Stimulated activated naive CD8-positive, alpha-beta T cell treated with anti-CD3 and anti-CD28 coated beads, Interleukin-15, amount 100 ng/mL, for 72 hours (primary cell): ENCODE data around the gene RIMKLA.

ENCODE experiments used
- ATAC-seq: fragments of 150-1000 bp; cut with Tn5 transposase; 2 replicates; pipeline ENCODE4 v1.10.0; 2021; ENCODE audit warnings: mild to moderate bottlenecking, moderate library complexity
- DNase-seq, 2 donors: peaks; one replicate each; pipeline ENCODE4 v3.0.0; 2021 to 2022
- H3K27ac Mint-ChIP-seq, 2 donors: one replicate each; pipeline ENCODE4 v1.8.0; 2022; ENCODE audit warnings: mild to moderate bottlenecking in 2 of 2, mixed read lengths in 2 of 2, moderate library complexity in 2 of 2
- H3K27me3 Mint-ChIP-seq: one replicate; pipeline ENCODE4 v1.8.0; 2022; ENCODE audit warnings: mixed read lengths
- H3K4me1 Mint-ChIP-seq: one replicate; pipeline ENCODE4 v1.8.0; 2022; ENCODE audit warnings: mild to moderate bottlenecking, mixed read lengths
- H3K4me3 Mint-ChIP-seq, 2 donors: one replicate each; pipeline ENCODE4 v1.8.0; 2022; ENCODE audit warnings: mild to moderate bottlenecking in 2 of 2, mixed read lengths in 2 of 2, moderate library complexity in 1 of 2
- H3K9me3 Mint-ChIP-seq, 2 donors: one replicate each; pipeline ENCODE4 v1.8.0; 2022; ENCODE audit warnings: mixed read lengths in 2 of 2

The RIMKLA gene, protein sequence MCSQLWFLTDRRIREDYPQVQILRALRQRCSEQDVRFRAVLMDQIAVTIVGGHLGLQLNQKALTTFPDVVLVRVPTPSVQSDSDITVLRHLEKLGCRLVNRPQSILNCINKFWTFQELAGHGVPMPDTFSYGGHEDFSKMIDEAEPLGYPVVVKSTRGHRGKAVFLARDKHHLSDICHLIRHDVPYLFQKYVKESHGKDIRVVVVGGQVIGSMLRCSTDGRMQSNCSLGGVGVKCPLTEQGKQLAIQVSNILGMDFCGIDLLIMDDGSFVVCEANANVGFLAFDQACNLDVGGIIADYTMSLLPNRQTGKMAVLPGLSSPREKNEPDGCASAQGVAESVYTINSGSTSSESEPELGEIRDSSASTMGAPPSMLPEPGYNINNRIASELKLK

DNA sequence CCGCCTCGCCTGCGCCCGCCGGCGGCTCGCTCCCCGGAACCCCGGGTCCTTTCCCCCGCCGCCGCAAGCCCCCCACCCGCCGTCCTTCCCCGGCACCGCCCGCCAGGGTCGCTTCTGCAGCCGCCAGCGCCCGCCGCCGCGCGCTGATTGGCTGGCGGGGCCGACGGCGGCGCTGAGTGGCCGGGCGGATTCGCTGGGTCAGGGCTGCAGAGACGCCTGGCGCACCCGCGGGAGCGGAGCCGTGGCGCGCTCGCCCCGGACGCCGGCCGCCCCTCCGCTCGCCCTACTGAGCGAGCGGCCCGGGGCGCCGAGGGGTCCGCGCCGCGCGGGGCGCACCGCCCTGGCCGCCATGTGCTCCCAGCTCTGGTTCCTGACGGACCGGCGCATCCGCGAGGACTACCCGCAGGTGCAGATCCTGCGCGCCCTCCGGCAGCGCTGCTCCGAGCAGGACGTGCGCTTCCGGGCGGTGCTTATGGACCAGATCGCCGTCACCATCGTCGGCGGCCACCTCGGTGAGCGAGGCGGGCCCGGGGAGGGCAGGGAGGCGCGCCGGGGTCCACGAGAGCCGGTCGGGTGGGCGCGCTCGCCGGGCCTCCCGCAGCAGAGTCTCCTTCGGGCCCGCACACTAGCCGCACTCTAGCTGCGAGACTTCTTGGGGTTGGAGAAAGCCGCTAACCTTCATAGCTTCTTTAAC, at the start of gene RIMKLA:
RIMKLA (plus strand) TSS at position 207 of the 694 bp plus-strand sequence; CDS start at position 350, 143 bp downstream.
- DNase-seq: peak; percentile 46 to 63
- Mint-ChIP-seq H3K4me1 (peaks cover 6% of the 10 kb centered on the region), H3K4me3 (peak within 1 kb of the TSS; percentile 79 to 84), H3K9me3 (no peaks in the 10 kb centered on the region), H3K27ac (peak within 1 kb of the TSS in 1 of 2 donors; percentile 41), H3K27me3 (peaks cover 19% of the 10 kb centered on the region)
- peak; percentile 89 for ATAC-seq

DNA sequence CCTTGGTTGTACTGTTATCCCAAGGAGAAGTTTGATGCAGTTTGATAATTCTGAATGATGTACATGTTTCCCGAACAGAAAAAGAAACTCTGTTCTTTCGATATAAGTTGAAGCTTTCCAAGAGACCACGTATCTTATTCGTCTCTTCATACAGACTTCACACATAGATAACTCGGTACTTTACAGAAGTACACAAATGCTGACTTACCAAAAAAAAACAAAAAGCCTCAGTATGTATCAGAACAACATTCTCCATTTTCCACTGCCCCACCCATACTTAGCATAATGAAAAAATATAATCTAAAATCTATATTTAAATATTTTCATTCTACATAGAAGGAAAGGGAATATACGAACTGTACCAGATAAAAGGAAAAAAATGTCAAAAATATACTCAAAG, 47.7 kb upstream of the RIMKLA start:
- DNase-seq (no peak), ATAC-seq (no peak)
- Mint-ChIP-seq H3K27ac (no peak overlapping the region), H3K9me3 (no peaks in the 10 kb centered on the region), H3K27me3 (no peaks in the 10 kb centered on the region), H3K4me1 (peaks cover 72% of the 10 kb centered on the region), H3K4me3 (peak overlapping the region; percentile 79 to 95)

DNA sequence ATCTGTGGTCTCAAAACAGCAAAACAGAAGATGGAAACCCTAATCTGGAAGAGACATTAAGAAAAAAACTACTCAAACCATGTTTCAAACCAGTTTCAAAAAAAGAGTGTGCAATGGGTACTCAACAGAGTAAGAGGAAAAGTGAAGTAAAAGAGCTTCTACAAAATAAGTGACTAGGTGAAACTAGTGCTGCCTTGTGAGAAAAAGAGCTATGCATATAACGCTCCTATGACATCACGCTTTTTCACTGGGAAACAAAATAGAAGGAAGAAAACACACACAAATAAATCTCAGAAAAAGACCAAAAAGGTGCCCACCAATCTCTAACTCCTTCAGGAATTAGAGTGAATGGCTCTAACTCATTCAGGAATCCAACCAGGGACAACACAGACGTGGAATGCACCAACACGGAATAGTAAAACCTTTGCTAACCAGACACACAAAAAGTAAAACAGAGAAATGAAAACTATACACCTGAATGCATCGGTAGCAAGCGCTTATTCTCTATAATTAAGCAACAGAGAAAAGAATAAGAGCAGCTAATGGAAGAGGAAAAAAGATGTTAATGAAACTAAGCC, 46.8 kb upstream of the RIMKLA start:
- peaks cover 67% of the 10 kb centered on the region for H3K4me1 Mint-ChIP-seq
- DNase-seq: no peak

DNA sequence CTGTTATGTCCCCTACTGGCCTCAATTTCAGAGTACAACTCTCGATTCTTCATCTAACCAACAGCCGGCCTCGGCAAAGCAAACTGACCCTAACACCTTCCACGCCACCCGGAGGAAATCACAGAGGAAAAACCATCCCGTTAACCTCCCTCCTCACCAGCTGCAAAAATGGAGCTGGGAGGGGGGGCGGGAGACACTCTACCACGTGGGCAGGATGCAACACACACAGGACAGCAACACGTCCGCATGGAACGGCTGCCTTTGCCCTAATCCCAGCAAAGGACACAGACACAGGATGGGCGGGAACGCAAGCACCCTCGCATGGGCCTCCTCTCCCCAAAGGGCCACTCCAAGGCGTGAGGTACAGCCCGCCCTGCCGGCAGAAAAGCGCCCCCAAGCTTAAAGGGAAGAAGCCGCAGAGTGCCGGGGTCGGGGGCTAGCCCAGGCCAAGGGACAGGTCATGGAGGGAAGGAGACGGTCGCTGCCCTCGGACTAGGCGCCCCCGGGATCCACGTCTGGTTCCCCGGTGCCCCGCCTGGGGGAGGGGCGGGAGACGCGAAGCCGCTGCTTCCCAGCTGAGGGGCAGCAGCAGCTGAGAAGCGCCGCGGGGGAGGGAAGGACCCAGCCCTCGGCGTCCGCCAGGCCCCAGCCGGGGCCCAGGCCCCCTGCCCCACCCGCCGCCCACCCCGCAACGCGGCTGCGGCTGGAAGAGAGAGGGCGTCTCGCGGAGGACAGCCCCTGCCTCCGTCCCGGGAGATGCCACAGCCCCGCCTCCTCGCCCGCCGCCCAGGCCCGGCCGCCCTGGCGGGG, 46.1 kb upstream of the RIMKLA start:
- Mint-ChIP-seq H3K4me3 (peak overlapping the region; percentile 79 to 95), H3K9me3 (no peaks in the 10 kb centered on the region), H3K4me1 (peaks cover 60% of the 10 kb centered on the region), H3K27ac (peak overlapping the region; percentile 92 to 96), H3K27me3 (no peaks in the 10 kb centered on the region)
- DNase-seq (no peak), ATAC-seq (peak; percentile 64)

More for the DNA sequence above, 46.8 kb upstream of the RIMKLA start:
- no peak for ATAC-seq
- H3K9me3 Mint-ChIP-seq: no peaks in the 10 kb centered on the region
- H3K27ac Mint-ChIP-seq: peak overlapping the region; percentile 10 to 96
- no peaks in the 10 kb centered on the region for H3K27me3 Mint-ChIP-seq
- H3K4me3 Mint-ChIP-seq: peak overlapping the region; percentile 79 to 95

DNA sequence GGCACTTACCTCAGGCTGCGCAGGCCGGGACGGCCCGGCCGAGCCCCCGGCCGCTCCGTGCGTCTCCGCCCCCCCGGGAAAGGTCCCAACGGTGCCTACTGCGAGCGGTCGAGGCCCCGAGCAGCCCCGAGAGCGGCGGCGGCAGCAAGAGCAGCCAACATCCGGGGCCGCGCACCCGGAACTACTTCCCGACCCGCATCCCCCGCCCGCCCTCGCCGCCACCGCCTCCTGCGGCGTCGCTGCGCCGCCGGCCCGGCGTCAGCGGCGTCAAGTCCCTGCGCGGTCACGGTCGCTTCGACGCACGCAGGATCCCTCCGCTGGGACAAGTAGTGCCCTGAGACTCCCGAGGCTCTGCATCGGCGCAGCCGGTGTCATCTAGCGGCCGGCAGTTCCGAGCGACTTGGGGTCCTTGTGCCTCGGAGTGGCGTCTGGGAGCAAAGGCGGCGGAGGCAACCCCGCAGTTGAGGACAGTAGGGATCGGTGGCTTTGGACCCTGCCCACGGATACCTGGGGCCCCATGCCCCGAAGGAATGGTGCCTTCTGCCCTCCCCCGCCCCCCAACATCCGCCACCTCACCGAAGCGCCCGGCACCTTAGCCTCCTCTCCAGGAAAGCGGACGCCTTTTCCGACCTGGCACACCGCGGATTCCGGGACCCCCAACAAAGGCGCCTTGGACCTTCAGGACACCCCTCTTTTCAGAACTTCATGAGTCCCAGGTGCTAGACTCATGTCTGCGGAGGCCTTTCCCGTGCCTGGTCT, 45.4 kb upstream of the RIMKLA start, which contains the start of gene FOXJ3:
FOXJ3 (minus strand) TSS at position 186 of the 759 bp plus-strand sequence. CDS start 24,142 bp downstream, outside the sequence.
- Mint-ChIP-seq H3K4me1 (peaks cover 53% of the 10 kb centered on the region), H3K9me3 (no peaks in the 10 kb centered on the region), H3K27me3 (no peaks in the 10 kb centered on the region), H3K27ac (peak within 1 kb of the TSS; percentile 96), H3K4me3 (peak within 1 kb of the TSS; percentile 90 to 95)
- DNase-seq: peak; percentile 92 to 93
- ATAC-seq: peak; percentile 96

DNA sequence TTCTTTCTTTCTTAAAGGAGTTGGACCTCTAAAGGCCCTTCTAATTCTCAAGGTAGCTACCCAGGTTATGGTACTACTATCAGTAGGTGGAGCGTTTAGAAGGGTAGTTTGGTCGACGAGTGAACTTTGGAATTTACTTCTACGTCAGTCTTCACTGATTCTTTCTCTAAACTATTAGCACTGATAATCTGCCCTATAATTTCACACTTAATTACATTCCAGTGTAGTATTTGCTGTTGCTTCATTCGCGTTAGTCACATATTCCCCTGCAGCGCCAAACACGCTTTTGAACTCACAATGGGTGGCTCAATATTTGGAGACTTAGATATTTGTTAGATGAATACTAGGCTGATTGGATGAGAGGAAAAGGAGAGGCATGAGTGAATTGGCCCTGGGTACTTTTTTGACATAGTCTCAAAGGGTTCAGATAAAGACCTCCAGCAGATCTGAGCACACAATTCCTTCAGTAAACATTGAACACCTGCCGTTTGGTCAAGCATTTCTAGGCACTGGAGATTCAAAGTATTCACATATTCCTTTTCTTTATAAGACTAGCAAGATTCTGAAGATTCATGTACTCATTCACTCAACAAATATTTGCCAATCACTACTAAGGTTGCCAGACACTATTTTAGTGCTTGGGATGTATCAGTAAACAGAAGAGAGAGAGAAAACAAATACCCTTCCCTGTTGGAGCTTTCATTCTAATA, 44.6 kb upstream of the RIMKLA start:
- no peaks in the 10 kb centered on the region for H3K27me3 Mint-ChIP-seq
- DNase-seq: no peak
- peaks cover 45% of the 10 kb centered on the region for H3K4me1 Mint-ChIP-seq
- peak overlapping the region; percentile 95 to 96 for H3K27ac Mint-ChIP-seq
- H3K9me3 Mint-ChIP-seq: no peaks in the 10 kb centered on the region
- peak overlapping the region; percentile 90 for H3K4me3 Mint-ChIP-seq
- no peak for ATAC-seq

DNA sequence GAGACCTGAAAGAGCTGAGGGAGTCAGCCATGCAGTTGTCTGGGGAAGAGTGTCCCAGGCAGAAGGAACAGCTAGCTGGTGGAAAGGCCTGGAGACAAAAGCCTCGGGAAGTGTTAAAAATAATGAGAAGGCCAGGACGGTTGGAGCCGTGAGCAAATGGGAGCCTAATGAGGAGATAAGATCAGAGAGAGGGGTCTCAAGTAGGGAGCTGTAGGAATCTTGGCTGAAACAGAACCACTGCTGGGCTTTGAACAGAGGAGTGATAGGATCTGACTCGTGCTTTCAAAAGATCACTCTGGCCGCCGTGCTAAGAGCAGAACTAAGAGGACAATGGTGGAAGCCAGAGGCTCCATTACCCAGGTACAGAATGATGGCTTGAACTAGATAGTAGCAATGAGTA, 43.6 kb upstream of the RIMKLA start:
- peaks cover 38% of the 10 kb centered on the region for H3K4me1 Mint-ChIP-seq

DNA sequence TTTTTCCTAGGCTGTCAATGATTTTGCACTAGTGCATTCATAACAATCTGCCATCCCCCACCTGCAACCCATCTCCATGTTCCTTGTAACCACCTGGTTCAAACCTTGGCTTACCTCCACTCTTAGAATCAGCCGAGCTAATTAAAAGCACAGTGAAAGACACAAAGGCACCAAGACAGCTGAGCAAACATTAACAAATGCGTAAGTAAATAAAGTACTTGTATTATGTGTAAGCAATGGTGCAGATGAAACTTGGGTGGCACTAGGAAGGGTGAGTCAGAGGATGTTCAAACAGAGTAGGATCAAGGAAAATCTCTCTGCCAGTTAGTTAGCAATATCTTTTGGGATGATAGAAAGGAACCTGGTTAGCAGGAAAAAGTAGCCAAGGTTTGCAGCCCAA, 40.5 kb upstream of the RIMKLA start:
- Mint-ChIP-seq H3K27ac (no peak overlapping the region), H3K9me3 (no peaks in the 10 kb centered on the region), H3K4me3 (no peak overlapping the region), H3K27me3 (peaks cover 1% of the 10 kb centered on the region), H3K4me1 (peaks cover 17% of the 10 kb centered on the region)
- ATAC-seq: no peak
- no peak for DNase-seq

More for the DNA sequence above, 43.6 kb upstream of the RIMKLA start:
- Mint-ChIP-seq H3K27me3 (no peaks in the 10 kb centered on the region), H3K9me3 (no peaks in the 10 kb centered on the region), H3K4me3 (no peak overlapping the region), H3K27ac (peak overlapping the region in 1 of 2 donors; percentile 84)
- ATAC-seq (no peak), DNase-seq (no peak)

DNA sequence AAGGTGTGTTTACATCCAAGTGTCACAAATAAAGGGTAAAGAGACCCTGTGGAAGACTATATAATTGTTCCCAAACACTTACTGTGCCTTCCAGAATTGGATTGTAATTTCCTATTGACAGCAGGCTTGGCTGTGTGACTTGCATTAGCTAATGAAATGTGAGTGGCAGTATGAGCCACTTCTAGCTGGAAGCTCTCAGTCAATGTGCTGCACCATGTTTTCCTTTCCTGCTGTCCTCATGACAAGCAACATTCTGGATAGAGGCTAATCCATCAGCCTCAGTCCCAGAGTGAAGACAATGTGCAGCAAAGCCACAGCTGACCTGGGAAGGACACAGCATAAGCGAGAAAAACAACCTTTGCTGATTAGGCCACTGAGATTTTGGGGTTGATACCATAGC, 39.7 kb upstream of the RIMKLA start:
- Mint-ChIP-seq H3K4me3 (no peak overlapping the region), H3K27ac (no peak overlapping the region)
- no peak for DNase-seq

DNA sequence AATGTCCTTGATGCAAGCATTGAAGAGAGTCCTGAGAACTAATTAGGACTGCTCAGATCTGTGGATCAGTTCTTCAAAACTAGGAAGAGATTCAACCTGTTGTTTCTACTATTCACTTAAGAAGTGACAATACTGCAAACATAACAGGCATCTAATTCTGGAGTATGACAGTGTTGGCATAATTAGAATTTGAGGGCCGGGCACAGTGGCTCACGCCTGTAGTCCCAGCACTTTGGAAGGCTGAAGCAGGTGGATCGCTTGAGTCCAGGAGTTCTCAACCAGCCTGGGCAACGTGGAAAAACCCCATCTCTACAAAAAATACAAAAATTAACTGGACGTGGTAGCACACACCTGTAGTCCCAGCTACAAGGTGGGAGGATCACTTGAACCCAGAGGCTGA, 37.5 kb upstream of the RIMKLA start:
- Mint-ChIP-seq H3K4me1 (no peaks in the 10 kb centered on the region), H3K4me3 (no peak overlapping the region), H3K9me3 (no peaks in the 10 kb centered on the region), H3K27me3 (peaks cover 8% of the 10 kb centered on the region), H3K27ac (no peak overlapping the region)
- no peak for ATAC-seq
- no peak for DNase-seq

More for the DNA sequence above, 39.7 kb upstream of the RIMKLA start:
- peaks cover 8% of the 10 kb centered on the region for H3K27me3 Mint-ChIP-seq
- no peaks in the 10 kb centered on the region for H3K9me3 Mint-ChIP-seq
- peaks cover 15% of the 10 kb centered on the region for H3K4me1 Mint-ChIP-seq
- ATAC-seq: no peak

DNA sequence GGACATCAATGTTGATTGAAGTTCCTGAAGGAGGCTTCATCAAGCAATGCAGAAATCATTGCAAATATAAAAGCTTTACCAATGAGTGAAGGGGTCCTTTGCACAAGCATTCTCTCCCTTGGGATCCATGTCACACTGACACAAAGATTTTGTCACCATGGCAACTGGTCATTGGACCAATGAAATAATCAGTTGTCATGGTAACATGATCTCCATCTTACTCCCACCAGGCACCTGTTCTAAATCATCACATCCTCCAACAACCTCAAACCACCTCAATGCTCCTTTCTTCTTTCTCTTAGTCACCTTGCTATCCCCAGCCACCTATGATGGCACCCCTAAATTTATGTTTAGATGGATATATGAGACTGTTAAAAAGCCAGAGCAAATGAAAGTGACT, 32.1 kb upstream of the RIMKLA start:
- no peaks in the 10 kb centered on the region for H3K9me3 Mint-ChIP-seq
- H3K27ac Mint-ChIP-seq: no peak overlapping the region
- H3K4me3 Mint-ChIP-seq: no peak overlapping the region
- no peaks in the 10 kb centered on the region for H3K4me1 Mint-ChIP-seq
- DNase-seq (no peak), ATAC-seq (no peak)
- peaks cover 16% of the 10 kb centered on the region for H3K27me3 Mint-ChIP-seq

DNA sequence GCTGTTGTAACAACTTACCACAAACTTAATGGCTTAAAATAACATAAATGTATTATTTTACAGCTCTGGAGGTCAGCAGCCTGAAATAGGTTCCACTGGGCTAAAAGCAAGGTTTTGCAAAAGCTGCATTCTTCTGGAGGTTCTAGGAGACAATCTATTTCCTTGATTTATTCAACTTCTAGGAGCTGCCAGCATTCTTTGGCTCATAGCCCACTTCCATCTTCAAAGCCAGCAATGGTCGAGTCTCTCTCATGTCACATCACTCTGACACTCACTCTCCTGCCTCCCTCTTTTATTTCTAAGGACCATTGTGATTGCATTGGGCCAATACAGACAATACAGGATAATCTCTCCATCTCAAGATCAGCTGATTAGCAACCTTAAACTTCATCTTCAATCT, 30.5 kb upstream of the RIMKLA start:
- no peak for ATAC-seq
- DNase-seq: no peak
- no peak overlapping the region for H3K4me3 Mint-ChIP-seq
- H3K9me3 Mint-ChIP-seq: no peaks in the 10 kb centered on the region
- no peaks in the 10 kb centered on the region for H3K4me1 Mint-ChIP-seq
- H3K27ac Mint-ChIP-seq: no peak overlapping the region
- H3K27me3 Mint-ChIP-seq: peaks cover 15% of the 10 kb centered on the region

DNA sequence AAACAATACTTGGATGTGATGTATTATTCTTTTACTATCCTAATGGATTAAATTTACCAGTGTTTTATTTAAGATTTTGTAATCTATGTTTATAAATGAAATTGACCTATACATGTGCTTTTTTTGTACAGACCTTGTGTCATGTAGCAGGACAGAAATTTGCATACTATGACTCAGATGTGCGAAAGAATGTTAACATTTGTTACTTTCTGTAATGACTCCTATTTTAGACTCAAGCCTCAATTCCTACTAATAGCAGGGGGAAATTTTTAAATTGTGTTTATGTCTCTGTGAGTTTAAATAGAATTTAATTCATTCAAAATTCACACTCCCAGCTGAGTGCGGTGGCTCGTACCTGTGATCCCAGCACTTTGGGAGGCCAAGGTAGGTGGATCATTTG, 21.8 kb upstream of the RIMKLA start:
- Mint-ChIP-seq H3K9me3 (no peaks in the 10 kb centered on the region), H3K4me3 (no peak overlapping the region), H3K27ac (no peak overlapping the region), H3K4me1 (peaks cover 6% of the 10 kb centered on the region), H3K27me3 (peaks cover 8% of the 10 kb centered on the region)
- DNase-seq (no peak), ATAC-seq (no peak)

DNA sequence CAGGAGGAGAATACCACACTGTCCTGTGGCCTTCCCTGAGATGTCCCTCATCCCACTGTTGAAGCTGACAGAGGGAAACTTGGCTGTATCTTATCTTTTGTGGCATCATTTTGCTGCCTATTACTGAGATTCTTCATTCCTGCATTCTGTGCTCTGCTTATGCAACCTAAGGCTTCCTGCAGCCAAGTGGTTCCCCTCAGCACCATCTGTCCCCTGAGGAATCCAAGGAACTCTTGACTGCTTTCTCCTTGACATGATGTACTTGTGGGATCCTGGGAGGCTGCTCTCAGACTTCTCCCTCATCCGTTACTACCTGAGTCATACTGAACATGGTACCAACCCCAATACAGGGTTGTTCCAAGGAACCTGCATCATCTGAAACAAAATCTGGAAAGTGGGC, 21.1 kb upstream of the RIMKLA start:
- H3K4me3 Mint-ChIP-seq: no peak overlapping the region
- ATAC-seq (no peak), DNase-seq (no peak)
- H3K27me3 Mint-ChIP-seq: peaks cover 8% of the 10 kb centered on the region
- peaks cover 6% of the 10 kb centered on the region for H3K4me1 Mint-ChIP-seq
- H3K27ac Mint-ChIP-seq: no peak overlapping the region
- no peaks in the 10 kb centered on the region for H3K9me3 Mint-ChIP-seq
